Panc1 (cell line): ENCODE measurements around the gene NFATC2.

Experiments
- POLR2AphosphoS5 ChIP-seq: IDR thresholded peaks from 2 replicates; pipeline ENCODE4 v1.6.1; 2012; ENCODE audit warnings: mild to moderate bottlenecking, low read depth, low read length, moderate library complexity
- TF ChIP-seq, protein P1 (sequence below): fragments of 450-650 bp; IDR thresholded peaks from 2 replicates; pipeline ENCODE4 v1.5.1; 2017; ENCODE audit warnings: mild to moderate bottlenecking

DNA sequence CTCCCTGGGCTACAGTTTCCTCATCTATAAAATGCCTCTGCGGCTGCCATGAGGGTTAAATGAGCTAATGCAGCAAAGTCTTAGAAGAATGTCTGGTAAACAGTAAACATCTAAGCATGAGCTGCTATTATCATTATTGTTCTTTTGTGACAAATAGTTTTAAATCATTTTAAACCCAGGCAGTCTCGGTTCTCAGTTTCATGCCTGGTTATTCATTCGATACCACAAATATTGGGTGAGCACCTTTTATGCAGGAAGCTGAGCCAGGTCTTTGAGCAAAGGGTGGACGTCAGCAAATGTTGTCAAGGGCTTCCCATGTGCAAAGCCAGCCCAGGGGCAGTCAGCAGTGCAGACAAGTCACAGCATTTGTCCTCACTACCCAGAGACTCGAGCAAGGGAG, 128.7 kb downstream of the NFATC2 start:
- TF ChIP-seq, protein P1, sequence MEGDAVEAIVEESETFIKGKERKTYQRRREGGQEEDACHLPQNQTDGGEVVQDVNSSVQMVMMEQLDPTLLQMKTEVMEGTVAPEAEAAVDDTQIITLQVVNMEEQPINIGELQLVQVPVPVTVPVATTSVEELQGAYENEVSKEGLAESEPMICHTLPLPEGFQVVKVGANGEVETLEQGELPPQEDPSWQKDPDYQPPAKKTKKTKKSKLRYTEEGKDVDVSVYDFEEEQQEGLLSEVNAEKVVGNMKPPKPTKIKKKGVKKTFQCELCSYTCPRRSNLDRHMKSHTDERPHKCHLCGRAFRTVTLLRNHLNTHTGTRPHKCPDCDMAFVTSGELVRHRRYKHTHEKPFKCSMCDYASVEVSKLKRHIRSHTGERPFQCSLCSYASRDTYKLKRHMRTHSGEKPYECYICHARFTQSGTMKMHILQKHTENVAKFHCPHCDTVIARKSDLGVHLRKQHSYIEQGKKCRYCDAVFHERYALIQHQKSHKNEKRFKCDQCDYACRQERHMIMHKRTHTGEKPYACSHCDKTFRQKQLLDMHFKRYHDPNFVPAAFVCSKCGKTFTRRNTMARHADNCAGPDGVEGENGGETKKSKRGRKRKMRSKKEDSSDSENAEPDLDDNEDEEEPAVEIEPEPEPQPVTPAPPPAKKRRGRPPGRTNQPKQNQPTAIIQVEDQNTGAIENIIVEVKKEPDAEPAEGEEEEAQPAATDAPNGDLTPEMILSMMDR = no peak
- no peak for TF ChIP-seq POLR2AphosphoS5
